Activated CD4-positive, alpha-beta T cell treated with anti-CD3 and anti-CD28 coated beads, Interleukin-2, amount 50 U/mL, for 1 hour (primary cell): Measurements from ENCODE around the gene KLHL26.

Source experiments
- DNase-seq: peaks from one replicate; pipeline ENCODE4 v3.0.0-alpha.2; 2020

Gene KLHL26

GRCh38 chr19:18603255-18603957 is 33.4 kb upstream of the KLHL26 start:
- DNase-seq, result no peak

GRCh38 chr19:18603958-18604819 is 32.6 kb upstream of the KLHL26 start:
- no peak for DNase-seq

GRCh38 chr19:18604820-18605159 is 32.0 kb upstream of the KLHL26 start:
- no peak for DNase-seq

GRCh38 chr19:18605196-18605545 is 31.7 kb upstream of the KLHL26 start:
- no peak for DNase-seq

- no peak for DNase-seq
These were observed 31.1 kb upstream of the KLHL26 start for GRCh38 chr19:18605546-18606280.

- DNase-seq, result no peak
These were observed 30.3 kb upstream of the KLHL26 start, which contains the start of gene CRLF1 for GRCh38 chr19:18606281-18607225. CRLF1 (minus strand) TSS chr19:18606799; CDS start chr19:18606656, 143 bp downstream.

GRCh38 chr19:18607226-18608101 is 29.4 kb upstream of the KLHL26 start:
- DNase-seq, result peak; percentile 37

GRCh38 chr19:18608102-18608804 is 28.6 kb upstream of the KLHL26 start:
- no peak for DNase-seq

GRCh38 chr19:18608805-18609716 is 27.8 kb upstream of the KLHL26 start:
- no peak for DNase-seq

GRCh38 chr19:18609717-18610051 is 27.1 kb upstream of the KLHL26 start:
- no peak for DNase-seq

GRCh38 chr19:18610245-18610555 is 26.6 kb upstream of the KLHL26 start:
- DNase-seq, result no peak

- DNase-seq, result no peak
These were observed 26.1 kb upstream of the KLHL26 start for GRCh38 chr19:18610556-18611326.

- DNase-seq, result no peak
These were observed 25.3 kb upstream of the KLHL26 start for GRCh38 chr19:18611327-18612050.

GRCh38 chr19:18612051-18612771 is 24.6 kb upstream of the KLHL26 start:
- no peak for DNase-seq

- DNase-seq, result peak; percentile 52
These were observed 23.8 kb upstream of the KLHL26 start, which contains the start of gene TMEM59L for GRCh38 chr19:18612772-18613588. TMEM59L (plus strand) TSS chr19:18612870; CDS start chr19:18612959, 89 bp downstream.

GRCh38 chr19:18613589-18614234 is 23.1 kb upstream of the KLHL26 start:
- DNase-seq, result no peak
